Small intestine (tissue), 7 donors: Measurements from ENCODE around the gene GP9. TPM values are rescaled to one million over a fixed set of nuclear protein-coding genes. Genes with fewer than 3 reads are reported as not detected.

Experiments
- DNase-seq, 2 donors: peaks; one replicate each; pipeline versions ENCODE4 v3.0.0 to v3.0.0-alpha.2; 2013
- FAIRE-seq: peaks from 2 replicates; lab custom pipeline; 2012; peaks lifted over from hg19 to GRCh38; lab: Jason Lieb, UNC
- H3K27ac ChIP-seq, 3 donors: one replicate each; pipeline ENCODE4 v1.5.1; 2013; ENCODE audit warnings: low read length in 2 of 3, mild to moderate bottlenecking in 2 of 3, control low read depth in 1 of 3, inconsistent platforms in 1 of 3, low read depth in 1 of 3, moderate library complexity in 1 of 3
- H3K27me3 ChIP-seq, 3 donors: one replicate each; pipeline ENCODE4 v1.6.1; 2013; ENCODE audit warnings: low read length in 3 of 3, inconsistent platforms in 1 of 3; ENCODE audit not compliant: control insufficient read depth in 3 of 3, insufficient read depth in 3 of 3
- H3K36me3 ChIP-seq, 3 donors: one replicate each; pipeline ENCODE4 v1.6.1; 2013; ENCODE audit warnings: low read length in 3 of 3, inconsistent platforms in 1 of 3, low read depth in 1 of 3, mild to moderate bottlenecking in 1 of 3, moderate library complexity in 1 of 3; ENCODE audit not compliant: control insufficient read depth in 3 of 3, insufficient read depth in 2 of 3
- H3K4me1 ChIP-seq, 3 donors: one replicate each; pipeline ENCODE4 v1.6.1; 2013; ENCODE audit warnings: low read length in 2 of 3, inconsistent platforms in 1 of 3, low read depth in 1 of 3, mild to moderate bottlenecking in 1 of 3, moderate library complexity in 1 of 3; ENCODE audit not compliant: control insufficient read depth in 3 of 3, insufficient read depth in 2 of 3
- H3K4me3 ChIP-seq, 3 donors: one replicate each; pipeline ENCODE4 v1.5.1; 2013; ENCODE audit warnings: low read length in 3 of 3, control low read depth in 1 of 3, inconsistent platforms in 1 of 3, low read depth in 1 of 3, mild to moderate bottlenecking in 1 of 3, moderate library complexity in 1 of 3
- H3K9me3 ChIP-seq, 2 donors: one replicate each; pipeline ENCODE4 v1.6.1; 2013; ENCODE audit warnings: low read depth in 1 of 2, low read length in 1 of 2; ENCODE audit not compliant: control insufficient read depth in 2 of 2, insufficient read depth in 1 of 2
- WGBS, 3 donors: extraction: QIAGEN DNeasy Blood & Tissue Kit; methylation state at CpG; one replicate each; pipeline ENCODE4 v1.1.7; 2013; 5-methylcytosine and 5-hydroxymethylcytosine counted together
- polyA plus RNA-seq, 4 donors: library from polyadenylated mRNA; stranded (reverse) in 3 of 4; unstranded in 1 of 4; fragments of 200-250 nt in 3 of 4; fragments of 120-200 nt in 1 of 4; gene quantifications; one replicate each; pipeline versions ENCODE4 v1.2.1 to v1.2.3, GENCODE V29; 2013
- donor health status: healthy with polysubstance abuse.
- donor health status: control.
- donor health status: control.
- donor health status: Bipolar disorder and iron deficiency.
- donor health status: healthy.

GP9 gene
- polyA plus RNA-seq, 4 donors = 0.06 to 0.18 TPM; not detected in 2

GRCh38 chr3:129037093-129037419 is 23.5 kb upstream of the GP9 start:
- Histone ChIP-seq H3K4me1 (no peaks in the 10 kb centered on the region), H3K27ac (no peak overlapping the region), H3K4me3 (no peak overlapping the region), H3K9me3 (peaks cover 0 to 6% of the 10 kb centered on the region in 2 donors), H3K27me3 (peaks cover 0 to 5% (median 0%) of the 10 kb centered on the region in 3 donors), H3K36me3 (peaks cover 0 to 13% (median 0%) of the 10 kb centered on the region in 3 donors)
- FAIRE-seq = no peak
- 0 to 44% (median 10%) methylated on average over 2 of the region's 2 CpGs for WGBS, 3 donors
- DNase-seq = no peak

- no peaks in the 10 kb centered on the region for H3K4me1 ChIP-seq
- no peak overlapping the region for H3K27ac ChIP-seq
- FAIRE-seq = no peak
- WGBS, 3 donors = 79 to 86% (median 82%) methylated on average over 10 of the region's 10 CpGs
- no peak overlapping the region for H3K4me3 ChIP-seq
- peaks cover 0 to 5% (median 0%) of the 10 kb centered on the region in 3 donors for H3K27me3 ChIP-seq
- peaks cover 0 to 10% of the 10 kb centered on the region in 2 donors for H3K9me3 ChIP-seq
- peaks cover 0 to 11% (median 0%) of the 10 kb centered on the region in 3 donors for H3K36me3 ChIP-seq
- DNase-seq = no peak
These were observed 22.3 kb upstream of the GP9 start for GRCh38 chr3:129038121-129038855.

GRCh38 chr3:129039271-129040038 is 21.1 kb upstream of the GP9 start:
- FAIRE-seq = no peak
- DNase-seq = peak in 1 of 2 donors; percentile 57
- H3K27me3 ChIP-seq = peaks cover 0 to 9% (median 0%) of the 10 kb centered on the region in 3 donors
- H3K4me3 ChIP-seq = no peak overlapping the region
- WGBS, 3 donors = 37 to 61% (median 51%) methylated on average over 14 of the region's 14 CpGs
- no peaks in the 10 kb centered on the region for H3K4me1 ChIP-seq
- H3K36me3 ChIP-seq = peaks cover 0 to 10% (median 0%) of the 10 kb centered on the region in 3 donors
- H3K27ac ChIP-seq = no peak overlapping the region
- H3K9me3 ChIP-seq = peaks cover 0 to 15% of the 10 kb centered on the region in 2 donors

GRCh38 chr3:129040039-129040336 is 20.6 kb upstream of the GP9 start:
- Histone ChIP-seq H3K36me3 (peaks cover 0 to 10% (median 0%) of the 10 kb centered on the region in 3 donors), H3K4me1 (no peaks in the 10 kb centered on the region), H3K27me3 (peaks cover 0 to 9% (median 0%) of the 10 kb centered on the region in 3 donors), H3K27ac (no peak overlapping the region), H3K4me3 (no peak overlapping the region), H3K9me3 (peaks cover 0 to 17% of the 10 kb centered on the region in 2 donors)
- no peak for FAIRE-seq
- DNase-seq = no peak
- 45 to 61% (median 48%) methylated on average over 3 of the region's 3 CpGs for WGBS, 3 donors

GRCh38 chr3:129040579-129041300 is 19.8 kb upstream of the GP9 start:
- Histone ChIP-seq H3K36me3 (peaks cover 0 to 5% (median 0%) of the 10 kb centered on the region in 3 donors), H3K27ac (no peak overlapping the region), H3K4me3 (no peak overlapping the region), H3K9me3 (peaks cover 0 to 17% of the 10 kb centered on the region in 2 donors), H3K27me3 (peaks cover 0 to 14% (median 0%) of the 10 kb centered on the region in 3 donors), H3K4me1 (no peaks in the 10 kb centered on the region)
- 90 to 92% (median 91%) methylated on average over 13 to 15 of the region's 15 CpGs for WGBS, 3 donors
- DNase-seq (no peak), FAIRE-seq (no peak)

GRCh38 chr3:129045675-129046036 is 14.9 kb upstream of the GP9 start:
- H3K36me3 ChIP-seq = no peaks in the 10 kb centered on the region
- peak in 1 of 2 donors; percentile 50 for DNase-seq
- peaks cover 4 to 29% (median 5%) of the 10 kb centered on the region in 3 donors for H3K27me3 ChIP-seq
- H3K4me1 ChIP-seq = no peaks in the 10 kb centered on the region
- no peak for FAIRE-seq
- WGBS, 3 donors = 2 to 5% (median 5%) methylated on average over 34 to 43 of the region's 43 CpGs
- H3K9me3 ChIP-seq = peaks cover 0 to 14% of the 10 kb centered on the region in 2 donors
- H3K27ac ChIP-seq = no peak overlapping the region
- peak overlapping the region in 1 of 3 donors; percentile 5 for H3K4me3 ChIP-seq

GRCh38 chr3:129046037-129046731 is 14.4 kb upstream of the GP9 start:
- Histone ChIP-seq H3K4me1 (no peaks in the 10 kb centered on the region), H3K27me3 (peaks cover 4 to 29% (median 5%) of the 10 kb centered on the region in 3 donors), H3K36me3 (no peaks in the 10 kb centered on the region), H3K4me3 (peak overlapping the region in 1 of 3 donors; percentile 5), H3K27ac (no peak overlapping the region), H3K9me3 (peaks cover 0 to 14% of the 10 kb centered on the region in 2 donors)
- FAIRE-seq (no peak), DNase-seq (no peak)
- 17 to 26% (median 26%) methylated on average over 56 to 67 of the region's 67 CpGs for WGBS, 3 donors
